Liver (tissue), 9 donors: ENCODE data around the gene ROBO2. TPM values are rescaled to one million over a fixed set of nuclear protein-coding genes. Genes with fewer than 3 reads are reported as not detected.

Experiments used
- DNase-seq: peaks from one replicate; pipeline ENCODE4 v3.0.0-alpha.2; 2017; ENCODE audit warnings: low spot score
- H3K27ac ChIP-seq, 2 donors: one replicate each; pipeline ENCODE4 v1.7.0; 2013; ENCODE audit warnings: inconsistent platforms in 2 of 2, low read length in 2 of 2, control low read depth in 1 of 2, low read depth in 1 of 2, mild to moderate bottlenecking in 1 of 2
- H3K27me3 ChIP-seq, 4 donors: one replicate each; pipeline versions ENCODE4 v1.6.1 to v1.7.0; 2013; ENCODE audit warnings: low read length in 3 of 4, inconsistent platforms in 1 of 4, mild to moderate bottlenecking in 1 of 4, moderate library complexity in 1 of 4; ENCODE audit not compliant: control insufficient read depth in 4 of 4, insufficient read depth in 4 of 4
- H3K36me3 ChIP-seq, 4 donors: one replicate each; pipeline versions ENCODE4 v1.6.1 to v1.7.0; 2013; ENCODE audit warnings: low read length in 3 of 4, mild to moderate bottlenecking in 3 of 4, low read depth in 1 of 4, moderate library complexity in 1 of 4; ENCODE audit not compliant: control insufficient read depth in 4 of 4, insufficient read depth in 3 of 4
- H3K4me1 ChIP-seq, 4 donors: one replicate each; pipeline versions ENCODE4 v1.6.1 to v1.7.0; 2013; ENCODE audit warnings: low read length in 3 of 4, mild to moderate bottlenecking in 3 of 4, moderate library complexity in 1 of 4; ENCODE audit not compliant: control insufficient read depth in 4 of 4, insufficient read depth in 4 of 4
- H3K4me3 ChIP-seq, 3 donors: one replicate each; pipeline versions ENCODE4 v1.6.1 to v1.7.0; 2013; ENCODE audit warnings: low read length in 3 of 3, control low read depth in 1 of 3, low read depth in 1 of 3, mild to moderate bottlenecking in 1 of 3
- H3K9ac ChIP-seq, 2 donors: one replicate each; pipeline ENCODE4 v1.7.0; 2013; ENCODE audit warnings: low read length in 2 of 2, mild to moderate bottlenecking in 2 of 2, moderate library complexity in 2 of 2, control low read depth in 1 of 2, low read depth in 1 of 2
- H3K9me3 ChIP-seq, 4 donors: one replicate each; pipeline versions ENCODE4 v1.6.1 to v1.7.0; 2013; ENCODE audit warnings: low read length in 3 of 4; ENCODE audit not compliant: control insufficient read depth in 4 of 4
- EGR1 ChIP-seq, 2 donors: IDR thresholded peaks; 2 replicates each; pipeline ENCODE4 v1.6.1; 2016 to 2018; ENCODE audit warnings: antibody characterized with exemption in 2 of 2, low read depth in 2 of 2
- FOXA1 ChIP-seq: IDR thresholded peaks from 2 replicates; pipeline ENCODE4 v1.6.1; 2016; ENCODE audit warnings: antibody characterized with exemption
- FOXA2 ChIP-seq: IDR thresholded peaks from 2 replicates; pipeline ENCODE4 v1.6.1; 2016; ENCODE audit warnings: antibody characterized with exemption
- GABPA ChIP-seq, 2 donors: IDR thresholded peaks in 1 of 2; conservative IDR thresholded peaks in 1 of 2; 2 replicates each; pipeline ENCODE4 v1.6.1; 2016; ENCODE audit warnings: antibody characterized with exemption in 2 of 2, mild to moderate bottlenecking in 1 of 2, moderate library complexity in 1 of 2
- HNF4A ChIP-seq, 2 donors: conservative IDR thresholded peaks; 2 replicates each; pipeline ENCODE4 v1.6.1; 2016; ENCODE audit warnings: antibody characterized with exemption in 2 of 2, mild to moderate bottlenecking in 2 of 2
- HNF4G ChIP-seq: IDR thresholded peaks from 2 replicates; pipeline ENCODE4 v1.6.1; 2016; ENCODE audit warnings: antibody characterized with exemption
- JUND ChIP-seq, 2 donors: IDR thresholded peaks; 2 replicates each; pipeline ENCODE4 v1.6.1; 2016; ENCODE audit warnings: antibody characterized with exemption in 2 of 2
- NR2F2 ChIP-seq: IDR thresholded peaks from 2 replicates; pipeline ENCODE4 v1.6.1; 2016; ENCODE audit warnings: antibody characterized with exemption
- RAD21 ChIP-seq, 2 donors: IDR thresholded peaks; 2 replicates each; pipeline ENCODE4 v1.6.1; 2016; ENCODE audit warnings: antibody characterized with exemption in 2 of 2, mild to moderate bottlenecking in 2 of 2
- RXRA ChIP-seq, 2 donors: IDR thresholded peaks; 2 replicates each; pipeline ENCODE4 v1.6.1; 2017 to 2018; ENCODE audit warnings: antibody characterized with exemption in 2 of 2, mild to moderate bottlenecking in 1 of 2
- SP1 ChIP-seq: IDR thresholded peaks from 2 replicates; pipeline ENCODE4 v1.6.1; 2018; ENCODE audit warnings: antibody characterized with exemption, mild to moderate bottlenecking
- TAF1 ChIP-seq: conservative IDR thresholded peaks from 2 replicates; pipeline ENCODE4 v1.6.1; 2016; ENCODE audit warnings: antibody characterized with exemption, mild to moderate bottlenecking
- YY1 ChIP-seq: IDR thresholded peaks from 2 replicates; pipeline ENCODE4 v1.6.1; 2016; ENCODE audit warnings: antibody characterized with exemption, mild to moderate bottlenecking
- WGBS: extraction: QIAGEN DNeasy Blood & Tissue Kit; methylation state at CpG from one replicate; pipeline ENCODE4 v1.1.7; 2013; 5-methylcytosine and 5-hydroxymethylcytosine counted together
- polyA plus RNA-seq, 2 donors: library from polyadenylated mRNA; stranded (reverse) in 1 of 2; unstranded in 1 of 2; fragments of 200-250 nt in 1 of 2; fragments of >200 nt in 1 of 2; fragmentation: Nextera tagmentation in 1 of 2; extraction: Ambion mirVana in 1 of 2; gene quantifications; one replicate each; pipeline versions ENCODE4 v1.2.1 to v1.2.3, GENCODE V29; 2013 to 2015
- total RNA-seq, 2 donors: library from RNA; depleted of rRNA; stranded (reverse); fragments of >200 nt; gene quantifications; one replicate each; pipeline ENCODE4 v1.2.3, GENCODE V29; 2014
- TF ChIP-seq, protein P1 (sequence below): fragments of 150-350 bp; IDR thresholded peaks from 2 replicates; pipeline ENCODE4 v1.5.1; 2017; ENCODE audit warnings: improper control_type of control experiment, low read depth, low read length; ENCODE audit not compliant: missing input control
- TF ChIP-seq, protein P2 (sequence below): IDR thresholded peaks from 2 replicates; pipeline ENCODE4 v1.6.1; 2016; ENCODE audit warnings: antibody characterized with exemption
- TF ChIP-seq, protein P3 (sequence below): IDR thresholded peaks from 2 replicates; pipeline ENCODE4 v1.6.1; 2016; ENCODE audit warnings: antibody characterized with exemption
- TF ChIP-seq, protein P4 (sequence below): IDR thresholded peaks from 2 replicates; pipeline ENCODE4 v1.6.1; 2016; ENCODE audit warnings: antibody characterized with exemption, mild to moderate bottlenecking
- TF ChIP-seq, protein P5 (sequence below): IDR thresholded peaks from 2 replicates; pipeline ENCODE4 v1.6.1; 2016; ENCODE audit warnings: antibody characterized with exemption
- donor health status: healthy.
- donor health status: healthy.
- donor health status: healthy.
- donor health status: healthy.
- donor health status: healthy.

The ROBO2 gene
- total and polyA plus RNA-seq, 4 donors: 0.22 to 19.4 (median 1.1) TPM

GRCh38 chr3:77466562-77467115 lies 426.7 kb downstream of the ROBO2 start (continued):
- TF ChIP-seq RXRA (IDR thresholded peaks at IDR 0.05): peak; percentile 36 to 38
- TF ChIP-seq FOXA2: no peak
- TF ChIP-seq NR2F2: peak; percentile 79

- peaks cover 0 to 20% (median 11%) of the 10 kb centered on the region in 4 donors for H3K4me1 ChIP-seq
- no peaks in the 10 kb centered on the region for H3K36me3 ChIP-seq
- no peaks in the 10 kb centered on the region for H3K9me3 ChIP-seq
- DNase-seq: no peak
- H3K4me3 ChIP-seq: no peak overlapping the region
- H3K27me3 ChIP-seq: no peaks in the 10 kb centered on the region
- H3K9ac ChIP-seq: no peak overlapping the region
- no peak overlapping the region for H3K27ac ChIP-seq
- 49% methylated on average over 8 of the region's 8 CpGs for WGBS
- TF ChIP-seq FOXA2 (no peak), GABPA (IDR thresholded peaks at IDR 0.05 in 1 of 2, conservative IDR thresholded peaks at IDR 0.05 in 1 of 2) (no peak), YY1 (peak; percentile 39), RAD21 (IDR thresholded peaks at IDR 0.05) (peak in 1 of 2 donors; percentile 31), HNF4G (no peak), SP1 (peak; percentile 73), HNF4A (conservative IDR thresholded peaks at IDR 0.05) (peak; percentile 33 to 51), TAF1 (no peak), FOXA1 (no peak), EGR1 (IDR thresholded peaks at IDR 0.05; ENCODE audit: low read depth in 2 of 2) (no peak), JUND (IDR thresholded peaks at IDR 0.05) (peak in 1 of 2 donors; percentile 50), NR2F2 (no peak), RXRA (IDR thresholded peaks at IDR 0.05) (peak in 1 of 2 donors; percentile 52)
- TF ChIP-seq, protein P1, sequence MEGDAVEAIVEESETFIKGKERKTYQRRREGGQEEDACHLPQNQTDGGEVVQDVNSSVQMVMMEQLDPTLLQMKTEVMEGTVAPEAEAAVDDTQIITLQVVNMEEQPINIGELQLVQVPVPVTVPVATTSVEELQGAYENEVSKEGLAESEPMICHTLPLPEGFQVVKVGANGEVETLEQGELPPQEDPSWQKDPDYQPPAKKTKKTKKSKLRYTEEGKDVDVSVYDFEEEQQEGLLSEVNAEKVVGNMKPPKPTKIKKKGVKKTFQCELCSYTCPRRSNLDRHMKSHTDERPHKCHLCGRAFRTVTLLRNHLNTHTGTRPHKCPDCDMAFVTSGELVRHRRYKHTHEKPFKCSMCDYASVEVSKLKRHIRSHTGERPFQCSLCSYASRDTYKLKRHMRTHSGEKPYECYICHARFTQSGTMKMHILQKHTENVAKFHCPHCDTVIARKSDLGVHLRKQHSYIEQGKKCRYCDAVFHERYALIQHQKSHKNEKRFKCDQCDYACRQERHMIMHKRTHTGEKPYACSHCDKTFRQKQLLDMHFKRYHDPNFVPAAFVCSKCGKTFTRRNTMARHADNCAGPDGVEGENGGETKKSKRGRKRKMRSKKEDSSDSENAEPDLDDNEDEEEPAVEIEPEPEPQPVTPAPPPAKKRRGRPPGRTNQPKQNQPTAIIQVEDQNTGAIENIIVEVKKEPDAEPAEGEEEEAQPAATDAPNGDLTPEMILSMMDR: no peak
- TF ChIP-seq, protein P2, sequence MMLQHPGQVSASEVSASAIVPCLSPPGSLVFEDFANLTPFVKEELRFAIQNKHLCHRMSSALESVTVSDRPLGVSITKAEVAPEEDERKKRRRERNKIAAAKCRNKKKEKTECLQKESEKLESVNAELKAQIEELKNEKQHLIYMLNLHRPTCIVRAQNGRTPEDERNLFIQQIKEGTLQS: no peak
- TF ChIP-seq, protein P3, sequence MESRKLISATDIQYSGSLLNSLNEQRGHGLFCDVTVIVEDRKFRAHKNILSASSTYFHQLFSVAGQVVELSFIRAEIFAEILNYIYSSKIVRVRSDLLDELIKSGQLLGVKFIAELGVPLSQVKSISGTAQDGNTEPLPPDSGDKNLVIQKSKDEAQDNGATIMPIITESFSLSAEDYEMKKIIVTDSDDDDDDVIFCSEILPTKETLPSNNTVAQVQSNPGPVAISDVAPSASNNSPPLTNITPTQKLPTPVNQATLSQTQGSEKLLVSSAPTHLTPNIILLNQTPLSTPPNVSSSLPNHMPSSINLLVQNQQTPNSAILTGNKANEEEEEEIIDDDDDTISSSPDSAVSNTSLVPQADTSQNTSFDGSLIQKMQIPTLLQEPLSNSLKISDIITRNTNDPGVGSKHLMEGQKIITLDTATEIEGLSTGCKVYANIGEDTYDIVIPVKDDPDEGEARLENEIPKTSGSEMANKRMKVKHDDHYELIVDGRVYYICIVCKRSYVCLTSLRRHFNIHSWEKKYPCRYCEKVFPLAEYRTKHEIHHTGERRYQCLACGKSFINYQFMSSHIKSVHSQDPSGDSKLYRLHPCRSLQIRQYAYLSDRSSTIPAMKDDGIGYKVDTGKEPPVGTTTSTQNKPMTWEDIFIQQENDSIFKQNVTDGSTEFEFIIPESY: peak; percentile 24
- TF ChIP-seq, protein P4, sequence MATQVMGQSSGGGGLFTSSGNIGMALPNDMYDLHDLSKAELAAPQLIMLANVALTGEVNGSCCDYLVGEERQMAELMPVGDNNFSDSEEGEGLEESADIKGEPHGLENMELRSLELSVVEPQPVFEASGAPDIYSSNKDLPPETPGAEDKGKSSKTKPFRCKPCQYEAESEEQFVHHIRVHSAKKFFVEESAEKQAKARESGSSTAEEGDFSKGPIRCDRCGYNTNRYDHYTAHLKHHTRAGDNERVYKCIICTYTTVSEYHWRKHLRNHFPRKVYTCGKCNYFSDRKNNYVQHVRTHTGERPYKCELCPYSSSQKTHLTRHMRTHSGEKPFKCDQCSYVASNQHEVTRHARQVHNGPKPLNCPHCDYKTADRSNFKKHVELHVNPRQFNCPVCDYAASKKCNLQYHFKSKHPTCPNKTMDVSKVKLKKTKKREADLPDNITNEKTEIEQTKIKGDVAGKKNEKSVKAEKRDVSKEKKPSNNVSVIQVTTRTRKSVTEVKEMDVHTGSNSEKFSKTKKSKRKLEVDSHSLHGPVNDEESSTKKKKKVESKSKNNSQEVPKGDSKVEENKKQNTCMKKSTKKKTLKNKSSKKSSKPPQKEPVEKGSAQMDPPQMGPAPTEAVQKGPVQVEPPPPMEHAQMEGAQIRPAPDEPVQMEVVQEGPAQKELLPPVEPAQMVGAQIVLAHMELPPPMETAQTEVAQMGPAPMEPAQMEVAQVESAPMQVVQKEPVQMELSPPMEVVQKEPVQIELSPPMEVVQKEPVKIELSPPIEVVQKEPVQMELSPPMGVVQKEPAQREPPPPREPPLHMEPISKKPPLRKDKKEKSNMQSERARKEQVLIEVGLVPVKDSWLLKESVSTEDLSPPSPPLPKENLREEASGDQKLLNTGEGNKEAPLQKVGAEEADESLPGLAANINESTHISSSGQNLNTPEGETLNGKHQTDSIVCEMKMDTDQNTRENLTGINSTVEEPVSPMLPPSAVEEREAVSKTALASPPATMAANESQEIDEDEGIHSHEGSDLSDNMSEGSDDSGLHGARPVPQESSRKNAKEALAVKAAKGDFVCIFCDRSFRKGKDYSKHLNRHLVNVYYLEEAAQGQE: no peak
- TF ChIP-seq, protein P5, sequence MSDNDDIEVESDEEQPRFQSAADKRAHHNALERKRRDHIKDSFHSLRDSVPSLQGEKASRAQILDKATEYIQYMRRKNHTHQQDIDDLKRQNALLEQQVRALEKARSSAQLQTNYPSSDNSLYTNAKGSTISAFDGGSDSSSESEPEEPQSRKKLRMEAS: peak; percentile 90
These were observed 428.1 kb downstream of the ROBO2 start for GRCh38 chr3:77467702-77468625.
